H1 (cell line): ENCODE results near the gene NXT2. TPM values are rescaled to one million over a fixed set of nuclear protein-coding genes. Genes with fewer than 3 reads are reported as not detected.

ENCODE experiments used
- CTCF ChIA-PET: fragments of 300-600 bp; sonication (Branson Sonifier 250); formaldehyde crosslinking; loops from one replicate; lab custom pipeline; 2021; ENCODE audit not compliant: partially characterized antibody; lab: Charles Lee
- POLR2A ChIA-PET: fragments of 300-600 bp; sonication (Branson Sonifier 250); formaldehyde crosslinking; loops from one replicate; lab custom pipeline; 2021; ENCODE audit warnings: inconsistent platforms; ENCODE audit not compliant: partially characterized antibody; lab: Charles Lee
- DNase-seq, 2 experiments: peaks; one replicate each; pipeline versions ENCODE4 v3.0.0 to v3.0.0-alpha.2; 2010 to 2022; ENCODE audit warnings: low spot score in 2 of 2, low read depth in 1 of 2, mixed read lengths in 1 of 2
- FAIRE-seq: peaks from 2 replicates; lab custom pipeline; 2011; peaks lifted over from hg19 to GRCh38; lab: Jason Lieb, UNC
- H2AFZ ChIP-seq: 2 replicates; pipeline ENCODE4 v1.8.1; 2012; ENCODE audit warnings: low read length, inconsistent platforms
- H2AK5ac ChIP-seq: 2 replicates; pipeline ENCODE4 v1.6.1; 2013; ENCODE audit warnings: low read depth, low read length
- H2BK120ac ChIP-seq: replicated peaks from 2 replicates; pipeline ENCODE3; 2013; ENCODE audit warnings: low read depth, low read length, inconsistent platforms
- H2BK12ac ChIP-seq: 2 replicates; pipeline ENCODE4 v1.6.1; 2013; ENCODE audit warnings: low read depth, low read length
- H2BK15ac ChIP-seq: 2 replicates; pipeline ENCODE4 v1.6.1; 2013; ENCODE audit warnings: low read length
- H2BK20ac ChIP-seq: 2 replicates; pipeline ENCODE4 v1.6.1; 2013; ENCODE audit warnings: low read length
- H2BK5ac ChIP-seq: 2 replicates; pipeline ENCODE4 v1.6.1; 2013; ENCODE audit warnings: low read depth, low read length
- H3K14ac ChIP-seq: 2 replicates; pipeline ENCODE4 v1.6.1; 2013; ENCODE audit warnings: inconsistent platforms; ENCODE audit not compliant: insufficient read length
- H3K18ac ChIP-seq: 2 replicates; pipeline ENCODE4 v1.6.1; 2013; ENCODE audit warnings: low read length; ENCODE audit errors: extremely low read depth
- H3K23ac ChIP-seq: 2 replicates; pipeline ENCODE4 v1.6.1; 2013; ENCODE audit warnings: inconsistent platforms; ENCODE audit not compliant: insufficient read length
- H3K23me2 ChIP-seq: 2 replicates; pipeline ENCODE4 v1.6.1; 2013; ENCODE audit warnings: low read depth, low read length
- H3K27ac ChIP-seq: 2 replicates; pipeline ENCODE4 v1.6.1; 2011; ENCODE audit warnings: low read depth, low read length, inconsistent platforms
- H3K27me3 ChIP-seq, 4 experiments: replicated peaks in 1 of 4; 1 replicate in 1 of 4; 2 replicates in 3 of 4; pipeline versions ENCODE4 v1.6.1 to v1.8.1; 2011 to 2013; ENCODE audit warnings: low read length in 3 of 4, mild to moderate bottlenecking in 3 of 4, inconsistent platforms in 2 of 4, mixed read lengths in 2 of 4, moderate library complexity in 1 of 4; ENCODE audit not compliant: control insufficient read depth in 3 of 4, insufficient read depth in 3 of 4; ENCODE audit errors: extremely low read depth in 1 of 4
- H3K36me3 ChIP-seq, 4 experiments: 2 replicates each; pipeline versions ENCODE4 v1.6.1 to v1.8.1; 2011 to 2013; ENCODE audit warnings: mild to moderate bottlenecking in 4 of 4, low read length in 3 of 4, moderate library complexity in 2 of 4, control low read depth in 1 of 4, inconsistent platforms in 1 of 4; ENCODE audit not compliant: insufficient read depth in 4 of 4, control insufficient read depth in 2 of 4
- H3K4ac ChIP-seq: replicated peaks from 2 replicates; pipeline ENCODE3; 2013; ENCODE audit warnings: low read length, low read depth, mixed read lengths, inconsistent platforms; ENCODE audit not compliant: insufficient read length
- H3K4me1 ChIP-seq, 4 experiments: replicated peaks in 1 of 4; 1 replicate in 1 of 4; 2 replicates in 3 of 4; pipeline versions ENCODE4 v1.6.1 to v1.8.1; 2011 to 2013; ENCODE audit warnings: low read length in 3 of 4, inconsistent platforms in 2 of 4, mixed read lengths in 1 of 4; ENCODE audit not compliant: insufficient read depth in 4 of 4, control insufficient read depth in 3 of 4
- H3K4me2 ChIP-seq, 2 experiments: 2 replicates each; pipeline versions ENCODE4 v1.6.1 to v1.8.1; 2011 to 2013; ENCODE audit warnings: low read depth in 2 of 2, low read length in 2 of 2, control low read depth in 1 of 2, inconsistent platforms in 1 of 2, mild to moderate bottlenecking in 1 of 2; ENCODE audit not compliant: insufficient read depth in 1 of 2
- H3K4me3 ChIP-seq, 4 experiments: fragments of 200-600, 300-600 bp in 1 of 4; sonication (generic), shearing (Covaris generic), sonication (Bioruptor Twin) in 1 of 4; 2 replicates each; pipeline versions ENCODE4 v1.5.1 to v1.8.1; 2011 to 2016; ENCODE audit warnings: low read length in 4 of 4, low read depth in 3 of 4, control low read depth in 2 of 4, inconsistent platforms in 2 of 4, mild to moderate bottlenecking in 2 of 4, mixed read lengths in 1 of 4, moderate library complexity in 1 of 4; ENCODE audit not compliant: insufficient read depth in 2 of 4; ENCODE audit errors: extremely low read depth in 1 of 4
- H3K56ac ChIP-seq: replicated peaks from 2 replicates; pipeline ENCODE3; 2013; ENCODE audit warnings: low read depth, mild to moderate bottlenecking, mixed read lengths, low read length, inconsistent platforms; ENCODE audit not compliant: insufficient read length
- H3K79me1 ChIP-seq: 2 replicates; pipeline ENCODE4 v1.6.1; 2013; ENCODE audit warnings: low read depth, low read length, control low read depth
- H3K79me2 ChIP-seq, 2 experiments: 2 replicates each; pipeline versions ENCODE4 v1.6.1 to v1.8.1; 2012 to 2013; ENCODE audit warnings: low read length in 2 of 2, mild to moderate bottlenecking in 2 of 2, inconsistent platforms in 1 of 2; ENCODE audit not compliant: insufficient read depth in 2 of 2, control insufficient read depth in 1 of 2
- H3K9ac ChIP-seq, 4 experiments: replicated peaks in 1 of 4; 1 replicate in 1 of 4; 2 replicates in 3 of 4; pipeline versions ENCODE4 v1.6.1 to v1.8.1; 2011 to 2013; ENCODE audit warnings: low read depth in 3 of 4, low read length in 3 of 4, control low read depth in 2 of 4, mild to moderate bottlenecking in 2 of 4, moderate library complexity in 2 of 4, inconsistent platforms in 1 of 4; ENCODE audit errors: extremely low read depth in 1 of 4
- H3K9me3 ChIP-seq, 2 experiments: 2 replicates each; pipeline versions ENCODE4 v1.6.1 to v1.8.1; 2012 to 2013; ENCODE audit warnings: mild to moderate bottlenecking in 2 of 2, moderate library complexity in 2 of 2, control low read depth in 1 of 2, inconsistent platforms in 1 of 2, low read depth in 1 of 2, low read length in 1 of 2, mixed read lengths in 1 of 2; ENCODE audit not compliant: insufficient read depth in 2 of 2
- H4K20me1 ChIP-seq, 2 experiments: replicated peaks in 1 of 2; 2 replicates each; pipeline versions ENCODE3 to v1.8.1; 2011 to 2013; ENCODE audit warnings: inconsistent platforms in 2 of 2, low read length in 2 of 2, mild to moderate bottlenecking in 1 of 2; ENCODE audit not compliant: insufficient read depth in 2 of 2, control insufficient read depth in 1 of 2
- H4K5ac ChIP-seq: 2 replicates; pipeline ENCODE4 v1.6.1; 2013; ENCODE audit warnings: low read length, low read depth, mixed read lengths, inconsistent platforms; ENCODE audit not compliant: insufficient read length
- H4K8ac ChIP-seq: 2 replicates; pipeline ENCODE4 v1.8.0; 2013; ENCODE audit warnings: mild to moderate bottlenecking, moderate library complexity, low read length, inconsistent platforms; ENCODE audit not compliant: insufficient read depth; ENCODE audit errors: extremely low read depth
- H4K91ac ChIP-seq: replicated peaks from 2 replicates; pipeline ENCODE3; 2013; ENCODE audit warnings: low read length, mixed read lengths, inconsistent platforms; ENCODE audit not compliant: insufficient read length
- ASH2L ChIP-seq: fragments of 200-600, 300-600 bp; sonication (generic); IDR thresholded peaks from one replicate; pipeline ENCODE4 v1.7.1; 2017; ENCODE audit warnings: low read length
- BCL11A ChIP-seq, 2 experiments: IDR thresholded peaks; one replicate each; pipeline ENCODE4 v1.6.1; 2011; ENCODE audit warnings: low read depth in 2 of 2, low read length in 2 of 2, mild to moderate bottlenecking in 2 of 2
- EZH2 ChIP-seq: fragments of 200-600 bp; sonication (generic); IDR thresholded peaks from 2 replicates; pipeline ENCODE4 v1.7.1; 2012; ENCODE audit warnings: low read depth, mild to moderate bottlenecking, moderate library complexity, low read length, inconsistent platforms; ENCODE audit not compliant: severe bottlenecking
- HDAC6 ChIP-seq: IDR thresholded peaks from one replicate; pipeline ENCODE4 v1.7.1; 2012; ENCODE audit warnings: low read depth, mild to moderate bottlenecking, inconsistent platforms, low read length, moderate library complexity
- KDM5A ChIP-seq: fragments of 200-600 bp; IDR thresholded peaks from 2 replicates; pipeline ENCODE4 v1.7.1; 2012; ENCODE audit warnings: mild to moderate bottlenecking, low read length, inconsistent platforms, mixed read lengths
- POU5F1 ChIP-seq: IDR thresholded peaks from 2 replicates; pipeline ENCODE4 v1.6.1; 2011; ENCODE audit warnings: low read depth, mild to moderate bottlenecking, low read length, moderate library complexity
- RAD21 ChIP-seq, 2 experiments: IDR thresholded peaks in 1 of 2; conservative IDR thresholded peaks in 1 of 2; 2 replicates each; pipeline ENCODE4 v1.6.1; 2011; ENCODE audit warnings: low read depth in 2 of 2, low read length in 2 of 2, improper control_type of control experiment in 1 of 2, inconsistent platforms in 1 of 2, mild to moderate bottlenecking in 1 of 2, moderate library complexity in 1 of 2
- RFX5 ChIP-seq: IDR thresholded peaks from 2 replicates; pipeline ENCODE4 v1.6.1; 2011; ENCODE audit warnings: low read depth, low read length, improper control_type of control experiment, borderline replicate concordance
- SP4 ChIP-seq: IDR thresholded peaks from 2 replicates; pipeline ENCODE4 v1.6.1; 2012; ENCODE audit warnings: low read length, inconsistent platforms
- SRF ChIP-seq: IDR thresholded peaks from 2 replicates; pipeline ENCODE4 v1.6.1; 2011; ENCODE audit warnings: mild to moderate bottlenecking, low read depth, low read length, moderate library complexity
- TBP ChIP-seq: IDR thresholded peaks from 2 replicates; pipeline ENCODE4 v1.6.1; 2011; ENCODE audit warnings: low read depth, low read length, improper control_type of control experiment
- YY1 ChIP-seq: IDR thresholded peaks from 2 replicates; pipeline ENCODE4 v1.6.1; 2011; ENCODE audit warnings: low read depth, mild to moderate bottlenecking, low read length
- WGBS, 2 experiments: shearing (Covaris generic) in 1 of 2; methylation state at CpG; one replicate each; pipeline versions ENCODE4 v1.1.6 to v1.1.7; 2013 to 2015; ENCODE audit warnings: low lambda C conversion rate in 2 of 2, mixed read lengths in 2 of 2, inconsistent platforms in 1 of 2, low coverage in 1 of 2, missing lambda C conversion rate in 1 of 2; ENCODE audit not compliant: insufficient replicate concordance in 2 of 2, insufficient coverage in 1 of 2, insufficient read length in 1 of 2; ENCODE audit errors: extremely low coverage in 1 of 2, missing lambda C conversion rate in 1 of 2; 5-methylcytosine and 5-hydroxymethylcytosine counted together
- polyA plus RNA-seq, 7 experiments: library from polyadenylated mRNA; depleted of rRNA in 3 of 7; stranded (reverse) in 5 of 7; unstranded in 2 of 7; fragments of >200 nt in 5 of 7; fragments of 200-250 nt in 2 of 7; gene quantifications; 1 replicate in 5 of 7; 2 replicates in 1 of 7; 4 replicates in 1 of 7; pipeline versions ENCODE4 v1.2.1 to v1.2.3, GENCODE V29; 2011 to 2013; ENCODE audit warnings: missing spikeins in 2 of 7, mixed read lengths in 2 of 7
- total RNA-seq: library from RNA; stranded (reverse); fragmentation: NEBNext Ultra II Directional; extraction: Animal tissue kit (Norgen Biotek cat#: 25700); gene quantifications from 2 replicates; pipeline ENCODE4 v1.2.1, GENCODE V29; 2021
- TF ChIP-seq, protein P1 (sequence below): IDR thresholded peaks from 2 replicates; pipeline ENCODE4 v1.6.1; 2012; ENCODE audit warnings: inconsistent platforms

The NXT2 gene
- total and polyA plus RNA-seq, 2 of the 8 experiments (the other 6 are each of a cell fraction or from before 2014, with no cell fraction given) = 6.1 to 13.5 TPM

DNA sequence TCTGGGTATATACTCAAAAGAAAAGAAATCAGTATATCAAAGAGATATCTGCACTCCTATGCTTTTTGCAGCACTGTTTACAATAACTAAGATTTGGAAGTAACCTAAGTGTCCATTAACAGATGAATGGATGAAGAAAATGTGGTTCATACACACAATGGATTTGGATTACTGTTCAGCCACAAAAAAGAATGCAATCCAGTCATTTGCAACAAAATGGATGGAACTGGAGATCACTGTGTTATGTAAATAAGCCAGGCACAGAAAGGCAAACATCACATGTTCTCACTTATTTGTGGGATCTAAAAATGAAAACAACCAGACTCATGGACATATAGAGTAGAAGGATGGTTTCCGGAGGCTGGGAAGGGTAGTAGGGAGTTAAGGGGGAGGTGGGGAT, 17.6 kb upstream of the NXT2 start:
- Histone ChIP-seq H2BK12ac (no peak overlapping the region), H2BK15ac (no peak overlapping the region), H3K18ac (no peak overlapping the region), H2BK20ac (no peak overlapping the region), H3K27ac (no peak overlapping the region), H3K23ac (no peak overlapping the region), H3K36me3 (no peaks in the 10 kb centered on the region), H3K4ac (no peak overlapping the region), H4K5ac (no peak overlapping the region), H2BK120ac (no peak overlapping the region), H4K20me1 (no peaks in the 10 kb centered on the region), H3K79me2 (no peaks in the 10 kb centered on the region), H3K14ac (no peak overlapping the region), H3K56ac (no peak overlapping the region), H2AFZ (no peak overlapping the region), H3K23me2 (no peaks in the 10 kb centered on the region), H3K4me1 (no peaks in the 10 kb centered on the region), H3K9ac (no peak overlapping the region), H3K27me3 (no peaks in the 10 kb centered on the region), H3K9me3 (no peaks in the 10 kb centered on the region), H2AK5ac (no peak overlapping the region), H4K91ac (no peak overlapping the region), H3K4me3 (no peak overlapping the region), H4K8ac (no peak overlapping the region), H3K4me2 (no peak overlapping the region), H2BK5ac (no peak overlapping the region), H3K79me1 (no peaks in the 10 kb centered on the region)
- ChIA-PET POLR2A (no interaction called here), CTCF (no interaction called here)
- TF ChIP-seq HDAC6 (no peak), RFX5 (no peak), YY1 (no peak), POU5F1 (no peak), RAD21 (IDR thresholded peaks at IDR 0.05 in 1 of 2, conservative IDR thresholded peaks at IDR 0.05 in 1 of 2; ENCODE audit: low read depth in 2 of 2, low read length in 2 of 2) (no peak), KDM5A (no peak), BCL11A (IDR thresholded peaks at IDR 0.05; ENCODE audit: low read depth in 2 of 2, low read length in 2 of 2) (no peak), ASH2L (no peak), TBP (no peak), SP4 (no peak), EZH2 (no peak), SRF (no peak)
- TF ChIP-seq, protein P1, sequence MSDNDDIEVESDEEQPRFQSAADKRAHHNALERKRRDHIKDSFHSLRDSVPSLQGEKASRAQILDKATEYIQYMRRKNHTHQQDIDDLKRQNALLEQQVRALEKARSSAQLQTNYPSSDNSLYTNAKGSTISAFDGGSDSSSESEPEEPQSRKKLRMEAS = no peak
- DNase-seq (no peak), FAIRE-seq (no peak)
- WGBS, 2 experiments = 88% methylated on average over 1 of the region's 1 CpG; no CpG with 5 or more reads in 1 of the 2 experiments
